SU-DHL-6 (cell line): ENCODE data around the gene SUGCT.

Experiments used
- H2AFZ ChIP-seq: fragments of 200-600 bp; sonication (generic); 2 replicates; pipeline ENCODE4 v1.6.1; 2014; ENCODE audit warnings: low read depth, mild to moderate bottlenecking, moderate library complexity, mixed read lengths, antibody characterized with exemption, low read length; ENCODE audit not compliant: severe bottlenecking
- H3F3A ChIP-seq: fragments of 200-600 bp; shearing (Covaris generic); 2 replicates; pipeline ENCODE4 v1.6.0; 2016; ENCODE audit warnings: antibody characterized with exemption, mild to moderate bottlenecking; ENCODE audit not compliant: insufficient read depth
- H3K27ac ChIP-seq: fragments of 200-600 bp; sonication (generic); 2 replicates; pipeline ENCODE4 v1.5.1; 2016; ENCODE audit warnings: low read depth, mild to moderate bottlenecking, low read length, moderate library complexity, mixed read lengths
- H3K27me3 ChIP-seq: fragments of 200-600 bp; sonication (generic), shearing (Covaris generic); 2 replicates; pipeline ENCODE4 v1.6.0; 2014; ENCODE audit warnings: mild to moderate bottlenecking, low read length
- H3K36me3 ChIP-seq: fragments of 200-600 bp; sonication (generic); 2 replicates; pipeline ENCODE4 v1.6.1; 2014; ENCODE audit warnings: mild to moderate bottlenecking, low read length, mixed read lengths
- H3K4me2 ChIP-seq: fragments of 300-600, 200-600 bp; shearing (Covaris generic), sonication (generic); 2 replicates; pipeline ENCODE4 v1.6.0; 2014; ENCODE audit warnings: low read length, low read depth, mild to moderate bottlenecking; ENCODE audit not compliant: poor library complexity, severe bottlenecking
- H3K4me3 ChIP-seq: fragments of 200-600 bp; sonication (generic); 2 replicates; pipeline ENCODE4 v1.5.1; 2014; ENCODE audit warnings: antibody characterized with exemption, low read length, mild to moderate bottlenecking, mixed read lengths; ENCODE audit not compliant: insufficient read depth, poor library complexity, severe bottlenecking
- H3K79me2 ChIP-seq: fragments of 200-600 bp; sonication (generic); 2 replicates; pipeline ENCODE4 v1.6.1; 2014; ENCODE audit warnings: mild to moderate bottlenecking, low read length, moderate library complexity; ENCODE audit not compliant: insufficient read depth
- H3K9ac ChIP-seq: fragments of 200-600 bp; sonication (generic); 2 replicates; pipeline ENCODE4 v1.7.0; 2014; ENCODE audit warnings: mild to moderate bottlenecking, low read length
- H3K9me2 ChIP-seq: fragments of 200-600 bp; sonication (generic); replicated peaks from 2 replicates; pipeline ENCODE4 v1.6.1; 2014; ENCODE audit warnings: low read length; ENCODE audit not compliant: insufficient read depth
- H3K9me3 ChIP-seq: fragments of 200-600 bp; sonication (generic); 2 replicates; pipeline ENCODE4 v1.6.1; 2014; ENCODE audit warnings: low read length, mixed read lengths; ENCODE audit not compliant: insufficient read depth
- H4K20me1 ChIP-seq: fragments of 200-600 bp; sonication (generic); 2 replicates; pipeline ENCODE4 v1.6.1; 2014; ENCODE audit warnings: low read depth, mild to moderate bottlenecking, antibody characterized with exemption, low read length, moderate library complexity, mixed read lengths
- CTCF ChIP-seq: fragments of 200-600 bp; sonication (generic); IDR thresholded peaks from one replicate; pipeline ENCODE4 v1.5.1; 2017; ENCODE audit warnings: antibody characterized with exemption, mild to moderate bottlenecking, low read length, moderate library complexity; ENCODE audit not compliant: insufficient read depth, poor library complexity, severe bottlenecking
- EZH2phosphoT487 ChIP-seq: fragments of 200-600 bp; sonication (generic), shearing (Covaris generic); conservative IDR thresholded peaks from 2 replicates; pipeline ENCODE4 v1.6.1; 2018; ENCODE audit warnings: mild to moderate bottlenecking, antibody characterized with exemption, low read length, moderate library complexity, mixed read lengths

Gene SUGCT

GRCh38 chr7:40329601-40330153 lies 194.9 kb downstream of the SUGCT start:
- TF ChIP-seq EZH2phosphoT487 (no peak), CTCF (peak; percentile 68)
- H3K27ac ChIP-seq = no peak overlapping the region
- no peak overlapping the region for H2AFZ ChIP-seq
- H3K4me3 ChIP-seq = no peak overlapping the region
- H3K79me2 ChIP-seq = no peaks in the 10 kb centered on the region
- no peaks in the 10 kb centered on the region for H3K9me3 ChIP-seq
- no peak overlapping the region for H3K4me2 ChIP-seq
- no peaks in the 10 kb centered on the region for H4K20me1 ChIP-seq
- no peaks in the 10 kb centered on the region for H3K36me3 ChIP-seq
- no peaks in the 10 kb centered on the region for H3F3A ChIP-seq
- H3K27me3 ChIP-seq = no peaks in the 10 kb centered on the region
- no peaks in the 10 kb centered on the region for H3K9me2 ChIP-seq
- H3K9ac ChIP-seq = no peak overlapping the region

- Histone ChIP-seq H3K36me3 (no peaks in the 10 kb centered on the region), H3F3A (no peaks in the 10 kb centered on the region), H2AFZ (no peak overlapping the region), H4K20me1 (no peaks in the 10 kb centered on the region), H3K79me2 (no peaks in the 10 kb centered on the region), H3K27me3 (no peaks in the 10 kb centered on the region), H3K4me2 (no peak overlapping the region), H3K9ac (no peak overlapping the region), H3K27ac (no peak overlapping the region), H3K9me2 (no peaks in the 10 kb centered on the region), H3K9me3 (no peaks in the 10 kb centered on the region), H3K4me3 (no peak overlapping the region)
- TF ChIP-seq EZH2phosphoT487 = no peak
These were observed 195.6 kb downstream of the SUGCT start for GRCh38 chr7:40330408-40330807.

GRCh38 chr7:40331915-40332314 lies 197.1 kb downstream of the SUGCT start:
- no peaks in the 10 kb centered on the region for H4K20me1 ChIP-seq
- H3K9ac ChIP-seq = no peak overlapping the region
- H3K4me2 ChIP-seq = no peak overlapping the region
- H3K36me3 ChIP-seq = no peaks in the 10 kb centered on the region
- TF ChIP-seq CTCF (no peak), EZH2phosphoT487 (no peak)
- H3K4me3 ChIP-seq = no peak overlapping the region
- H2AFZ ChIP-seq = no peak overlapping the region
- no peaks in the 10 kb centered on the region for H3K9me2 ChIP-seq
- H3K79me2 ChIP-seq = no peaks in the 10 kb centered on the region
- H3K27ac ChIP-seq = no peak overlapping the region
- no peaks in the 10 kb centered on the region for H3F3A ChIP-seq
- no peaks in the 10 kb centered on the region for H3K27me3 ChIP-seq
- no peaks in the 10 kb centered on the region for H3K9me3 ChIP-seq

- Histone ChIP-seq H3K9me2 (no peaks in the 10 kb centered on the region), H3K9ac (no peak overlapping the region), H4K20me1 (no peaks in the 10 kb centered on the region), H3K27ac (no peak overlapping the region), H3K4me3 (no peak overlapping the region), H3K36me3 (no peaks in the 10 kb centered on the region), H3K79me2 (no peaks in the 10 kb centered on the region), H3K9me3 (no peaks in the 10 kb centered on the region), H2AFZ (no peak overlapping the region), H3F3A (no peaks in the 10 kb centered on the region), H3K27me3 (no peaks in the 10 kb centered on the region), H3K4me2 (no peak overlapping the region)
- TF ChIP-seq CTCF (no peak), EZH2phosphoT487 (no peak)
These were observed 197.7 kb downstream of the SUGCT start for GRCh38 chr7:40332516-40332915.
